Measurements from ENCODE around the gene LY6G5C. TPM values are rescaled to one million over a fixed set of nuclear protein-coding genes. Genes with fewer than 3 reads are reported as not detected.
A peak's percentile ranks its signal among the peaks of the same experiment; 100 is the strongest.

LY6G5C gene
- total and polyA plus RNA-seq, 2 donors (not counting 1 experiment from before 2014, with no cell fraction given) = 0.76 to 3.4 TPM

DNA sequence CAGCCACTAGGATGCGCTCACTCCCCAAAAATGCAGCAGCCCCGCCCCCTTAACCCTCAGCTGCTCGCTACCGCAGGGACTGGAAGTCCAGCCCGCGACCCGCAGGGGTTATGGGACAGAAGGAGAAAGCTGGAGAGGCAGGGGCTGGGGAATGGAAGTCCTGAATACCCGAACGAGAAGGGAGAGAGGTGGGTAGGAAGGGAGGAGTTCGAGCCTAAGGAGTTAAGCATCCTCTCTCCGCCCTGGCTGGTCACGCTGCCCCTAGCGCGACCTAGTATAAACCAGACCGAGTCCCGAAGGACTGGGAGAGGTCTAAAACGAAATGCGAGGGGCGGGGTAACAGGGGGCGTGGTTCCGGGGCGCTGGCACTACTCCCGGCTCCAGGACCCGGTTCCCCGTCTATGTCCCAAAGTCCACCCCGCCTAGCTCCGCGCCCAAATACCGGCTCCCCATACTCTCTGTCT lies 48.7 kb upstream of the LY6G5C start:
- H3K9me3 Mint-ChIP-seq (ENCODE audit: insufficient read depth) = no peaks in the 10 kb centered on the region
- Histone ChIP-seq H3K4me3 (ENCODE audit: control extremely low read depth in 1 of 5, extremely low read depth in 1 of 5, insufficient read depth in 1 of 5, low read depth in 2 of 5, low read length in 4 of 5) (peak overlapping the region; percentile 67 to 94 (median 85)), H3K27me3 (replicated peaks in 1 of 4; ENCODE audit: control extremely low read depth in 1 of 4, control insufficient read depth in 3 of 4, insufficient read depth in 4 of 4, low read length in 3 of 4) (no peaks in the 10 kb centered on the region), H3K79me2 (ENCODE audit: control insufficient read depth, insufficient read depth, low read length) (peaks cover 38% of the 10 kb centered on the region), H3K4me1 (ENCODE audit: control insufficient read depth in 2 of 2, insufficient read depth in 2 of 2, low read length in 2 of 2) (peaks cover 49 to 58% of the 10 kb centered on the region in 2 donors), H3K9me3 (ENCODE audit: control extremely low read depth in 1 of 3, control insufficient read depth in 2 of 3, insufficient read depth in 1 of 3, low read length in 2 of 3) (no peaks in the 10 kb centered on the region), H3K9ac (ENCODE audit: low read length) (peak overlapping the region; percentile 90), H2AFZ (ENCODE audit: insufficient read depth, low read depth, low read length, poor library complexity, severe bottlenecking) (peak overlapping the region; percentile 81), H4K20me1 (ENCODE audit: control insufficient read depth, insufficient read depth, low read length, poor library complexity, severe bottlenecking) (peaks cover 15% of the 10 kb centered on the region), H3K27ac (ENCODE audit: low read length in 2 of 2) (peak overlapping the region; percentile 78 to 82), H3K4me2 (replicated peaks; ENCODE audit: low read depth, low read length, poor library complexity, severe bottlenecking) (peak overlapping the region; percentile 88), H3K36me3 (replicated peaks in 1 of 2; ENCODE audit: control extremely low read depth in 1 of 2, control insufficient read depth in 1 of 2, extremely low read depth in 1 of 2, insufficient read depth in 2 of 2, low read length in 1 of 2) (peaks cover 4 to 57% of the 10 kb centered on the region in 2 experiments)
- H3K27me3 Mint-ChIP-seq = no peaks in the 10 kb centered on the region
- ChIA-PET CTCF (interaction anchor here (0.6 to 6.3 kb wide), 26 partner anchors 9 to 169 kb away, joined by 3 to 90 read pairs (median 4); partner anchors contain the start of genes ABHD16A, CLIC1, GPANK1 and HSPA1A), POLR2A (interaction anchor here (1.0 to 2.5 kb wide), 9 partner anchors 10 to 168 kb away, joined by 3 to 28 read pairs (median 9); partner anchors contain the start of genes ABHD16A, EHMT2, HSPA1A and HSPA1L)
- peak overlapping the region; percentile 99 for H3K4me3 Mint-ChIP-seq
- WGBS (ENCODE audit: insufficient coverage) = 0% methylated on average over 18 of the region's 29 CpGs
- H3K27ac Mint-ChIP-seq = peak overlapping the region; percentile 97
- DNase-seq = peak; percentile 90
- intact Hi-C loops (cut with micrococcal nuclease) = loop anchor here (1.0 kb wide), 2 partner anchors 26 to 40 kb away; partner anchors contain the start of gene ABHD16A
- TF ChIP-seq EZH2 (IDR thresholded peaks at IDR 0.05; ENCODE audit: borderline replicate concordance, insufficient read depth, low read depth, low read length, poor library complexity, severe bottlenecking) (no peak), CTCF (IDR thresholded peaks at IDR 0.05) (peak; percentile 89)
- ATAC-seq (ENCODE audit: low read depth) = peak; percentile 48
- peaks cover 72% of the 10 kb centered on the region for H3K4me1 Mint-ChIP-seq

Measured in B cell (primary cell).